ENCODE data around the gene SCAMP5. TPM values are rescaled to one million over a fixed set of nuclear protein-coding genes. Genes with fewer than 3 reads are reported as not detected.

The SCAMP5 gene
- total RNA-seq, 1 donor = 0.43 TPM

DNA sequence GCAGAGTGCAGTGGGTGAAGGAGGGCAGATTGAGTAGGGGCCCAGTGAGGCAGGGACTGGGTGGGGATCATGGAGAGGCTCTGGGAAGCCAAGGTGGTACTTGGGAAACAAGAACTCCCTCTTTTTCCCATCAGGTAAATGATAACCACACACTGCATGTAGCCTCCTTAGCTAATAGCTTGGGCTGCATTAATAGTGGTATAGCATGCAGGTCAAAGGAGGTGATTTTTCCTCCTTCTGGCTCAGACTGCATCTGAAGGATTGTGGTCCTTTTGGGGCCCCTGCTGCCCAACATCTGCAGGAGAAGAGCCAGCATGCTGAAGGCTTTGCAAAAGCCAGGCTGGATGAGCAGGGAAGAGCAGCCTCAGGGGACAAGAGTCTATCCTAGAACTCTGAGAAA, 73.4 kb downstream of the SCAMP5 start:
- no peak overlapping the region for H3K4me3 ChIP-seq (ENCODE audit: low read depth, low read length)
- TF ChIP-seq, protein P1, sequence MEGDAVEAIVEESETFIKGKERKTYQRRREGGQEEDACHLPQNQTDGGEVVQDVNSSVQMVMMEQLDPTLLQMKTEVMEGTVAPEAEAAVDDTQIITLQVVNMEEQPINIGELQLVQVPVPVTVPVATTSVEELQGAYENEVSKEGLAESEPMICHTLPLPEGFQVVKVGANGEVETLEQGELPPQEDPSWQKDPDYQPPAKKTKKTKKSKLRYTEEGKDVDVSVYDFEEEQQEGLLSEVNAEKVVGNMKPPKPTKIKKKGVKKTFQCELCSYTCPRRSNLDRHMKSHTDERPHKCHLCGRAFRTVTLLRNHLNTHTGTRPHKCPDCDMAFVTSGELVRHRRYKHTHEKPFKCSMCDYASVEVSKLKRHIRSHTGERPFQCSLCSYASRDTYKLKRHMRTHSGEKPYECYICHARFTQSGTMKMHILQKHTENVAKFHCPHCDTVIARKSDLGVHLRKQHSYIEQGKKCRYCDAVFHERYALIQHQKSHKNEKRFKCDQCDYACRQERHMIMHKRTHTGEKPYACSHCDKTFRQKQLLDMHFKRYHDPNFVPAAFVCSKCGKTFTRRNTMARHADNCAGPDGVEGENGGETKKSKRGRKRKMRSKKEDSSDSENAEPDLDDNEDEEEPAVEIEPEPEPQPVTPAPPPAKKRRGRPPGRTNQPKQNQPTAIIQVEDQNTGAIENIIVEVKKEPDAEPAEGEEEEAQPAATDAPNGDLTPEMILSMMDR (IDR thresholded peaks at IDR 0.05; ENCODE audit: insufficient read depth, low read depth, low read length) = no peak
- DNase-seq (ENCODE audit: low read depth) = no peak

DNA sequence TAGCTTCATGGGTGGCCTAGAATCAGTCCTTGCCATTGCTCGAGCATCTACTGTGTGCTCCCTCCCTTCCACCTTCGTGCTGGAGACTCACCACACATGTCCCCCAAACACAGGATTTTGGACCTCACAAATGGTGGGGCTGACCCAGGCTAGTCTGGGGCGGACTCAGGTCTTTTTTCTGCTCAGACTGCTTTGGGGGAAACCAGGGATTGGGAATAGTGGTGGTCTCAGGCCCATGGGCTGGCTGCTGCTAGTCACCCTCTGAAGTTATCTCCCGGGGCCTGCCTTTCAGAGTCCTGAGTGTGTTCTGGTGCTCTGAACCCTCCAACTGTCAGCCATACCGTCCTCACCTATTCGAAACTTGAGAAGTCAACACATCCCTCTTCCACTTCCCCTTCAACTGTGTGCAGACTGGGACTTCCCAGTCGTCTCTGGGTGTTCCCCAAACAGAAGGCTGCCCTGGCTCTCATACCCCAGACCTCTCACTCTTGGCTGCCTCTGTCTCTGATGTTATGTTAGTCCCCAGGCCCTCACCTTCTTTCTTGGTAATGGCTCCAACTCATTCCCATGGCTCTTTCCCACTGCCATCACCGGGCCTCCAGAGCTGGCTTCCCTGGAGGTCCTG, 74.0 kb downstream of the SCAMP5 start:
- H3K4me3 ChIP-seq (ENCODE audit: low read depth, low read length) = no peak overlapping the region
- DNase-seq (ENCODE audit: low read depth) = no peak
- TF ChIP-seq, protein P1 (IDR thresholded peaks at IDR 0.05; ENCODE audit: insufficient read depth, low read depth, low read length) = no peak

DNA sequence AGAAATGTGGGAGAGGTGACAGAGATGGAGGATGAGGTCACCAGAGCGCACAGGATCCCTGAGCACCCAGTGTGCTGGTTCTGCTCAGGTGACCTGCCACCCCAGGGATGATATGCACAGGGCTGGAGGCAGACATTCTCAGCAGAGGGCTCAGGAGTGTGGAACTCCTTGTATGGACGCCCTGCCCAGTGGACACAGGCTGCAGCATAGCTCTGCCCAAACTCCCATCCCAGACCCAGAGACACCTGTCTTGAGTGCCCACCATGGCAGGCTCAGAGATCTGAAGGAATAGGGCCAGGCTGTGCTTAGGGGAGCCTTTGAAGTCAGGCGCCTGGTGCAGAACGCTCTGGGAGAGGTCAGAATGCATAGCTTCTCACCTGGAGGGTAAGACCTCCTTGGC, 75.3 kb downstream of the SCAMP5 start:
- TF ChIP-seq, protein P1 (IDR thresholded peaks at IDR 0.05; ENCODE audit: insufficient read depth, low read depth, low read length) = no peak
- no peak for DNase-seq (ENCODE audit: low read depth)
- no peak overlapping the region for H3K4me3 ChIP-seq (ENCODE audit: low read depth, low read length)

Small RNAs within 50 kb of the gene (small RNA-seq; reads per million reads assigned to genes)
- not detected for gene AC015720.1
- not detected for gene RF00019

Other genes starting within 250 kb of the SCAMP5 start
- not detected in 2 replicates for gene CYP1A2, start 246.7 kb upstream of the SCAMP5 start, total RNA-seq
- 32.2 and 33.2 TPM in 2 replicates for gene CSK, start 213.5 kb upstream of the SCAMP5 start, total RNA-seq
- not detected in 2 replicates for gene LMAN1L, start 182.7 kb upstream of the SCAMP5 start, total RNA-seq
- gene CPLX3, start 168.9 kb upstream of the SCAMP5 start, total RNA-seq = not detected in 2 replicates
- 15.5 and 17.3 TPM in 2 replicates for gene ULK3, start 152.4 kb upstream of the SCAMP5 start, total RNA-seq
- 25.1 and 33.7 TPM in 2 replicates for gene SCAMP2, start 122.2 kb upstream of the SCAMP5 start, total RNA-seq
- 38.0 and 41.5 TPM in 2 replicates for gene MPI, start 105.5 kb upstream of the SCAMP5 start, total RNA-seq
- gene FAM219B, start 88.7 kb upstream of the SCAMP5 start, total RNA-seq = 39.0 and 41.5 TPM in 2 replicates
- gene COX5A, start 57.5 kb upstream of the SCAMP5 start, total RNA-seq = 33.7 and 47.4 TPM in 2 replicates
- gene RPP25, start 38.8 kb upstream of the SCAMP5 start, total RNA-seq = 2.6 and 11.0 TPM in 2 replicates
- 7.4 and 7.8 TPM in 2 replicates for gene PPCDC, start 28.0 kb downstream of the SCAMP5 start, total RNA-seq
- 8.1 and 9.1 TPM in 2 replicates for gene C15orf39, start 206.3 kb downstream of the SCAMP5 start, total RNA-seq

All from fibroblast of villous mesenchyme (primary cell).